ENCODE measurements around the gene SGMS1. TPM values are rescaled to one million over a fixed set of nuclear protein-coding genes. Genes with fewer than 3 reads are reported as not detected.

SGMS1 gene
- total and polyA plus RNA-seq, 2 donors (not counting 3 experiments of a cell fraction or from before 2014, with no cell fraction given) = 9.7 to 23.7 TPM

DNA sequence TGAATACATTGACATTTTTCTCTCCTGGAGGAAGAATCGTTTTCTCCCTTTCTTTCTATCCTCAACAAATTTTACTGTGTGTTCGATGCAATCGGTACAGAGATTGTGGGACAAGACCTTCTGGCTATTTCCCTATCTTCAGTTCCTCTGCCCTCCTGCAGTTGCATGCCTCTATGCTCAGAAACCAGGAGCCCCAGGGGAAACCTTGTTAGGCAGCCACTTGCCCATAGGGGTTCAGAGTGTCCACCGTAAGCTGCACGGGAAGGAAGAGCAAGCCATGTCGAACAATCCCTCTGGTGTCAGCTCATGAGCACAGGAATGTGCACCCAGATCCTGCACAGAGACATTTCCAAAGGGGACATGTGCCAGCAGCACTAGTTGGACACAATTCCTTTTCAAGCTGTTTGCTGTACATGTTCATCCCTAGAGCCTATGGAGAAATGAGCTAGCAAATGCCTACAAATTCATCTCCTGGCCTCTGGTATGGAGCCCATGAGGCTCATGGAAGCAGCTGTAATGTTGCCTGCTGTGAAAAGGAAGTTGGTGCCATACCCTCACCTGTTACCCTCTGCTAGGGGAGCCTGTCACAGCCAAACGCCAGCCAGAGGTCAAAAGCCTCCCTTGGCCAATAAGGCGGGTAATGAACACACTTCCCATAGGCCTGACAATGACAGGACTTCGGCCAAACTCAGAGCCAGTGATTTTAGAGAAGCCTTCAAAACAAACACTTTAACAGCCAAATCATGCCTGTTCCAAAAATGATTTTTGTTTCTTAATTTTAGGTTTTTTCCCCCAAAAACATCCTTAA is 336.6 kb downstream of the SGMS1 start:
- no peak for DNase-seq (ENCODE audit: low read depth, low spot score)
- Histone ChIP-seq H3K27me3 (ENCODE audit: control insufficient read depth in 2 of 2, insufficient read depth in 2 of 2, low read length in 2 of 2) (peaks cover 16 to 17% of the 10 kb centered on the region in 2 experiments), H3K9me1 (replicated peaks; ENCODE audit: control insufficient read depth, extremely low read depth, insufficient read depth, low read length) (no peaks in the 10 kb centered on the region), H3K27ac (ENCODE audit: insufficient read depth, low read depth, low read length) (no peak overlapping the region), H3K36me3 (ENCODE audit: control insufficient read depth in 2 of 2, extremely low read depth in 1 of 2, insufficient read depth in 2 of 2, low read length in 2 of 2) (no peaks in the 10 kb centered on the region), H3K9ac (replicated peaks; ENCODE audit: extremely low read depth, insufficient read depth, low read length) (no peak overlapping the region), H3K4me2 (ENCODE audit: insufficient read depth, low read length) (no peak overlapping the region), H3K4me3 (replicated peaks in 1 of 3; ENCODE audit: insufficient read depth in 1 of 3, low read depth in 1 of 3, low read length in 3 of 3) (no peak overlapping the region), H2AFZ (ENCODE audit: low read depth, low read length) (no peak overlapping the region), H4K20me1 (replicated peaks; ENCODE audit: control insufficient read depth, extremely low read depth, insufficient read depth, low read length) (no peaks in the 10 kb centered on the region), H3K4me1 (ENCODE audit: control insufficient read depth, extremely low read depth, insufficient read depth, low read length) (no peaks in the 10 kb centered on the region), H3K9me3 (replicated peaks; ENCODE audit: control insufficient read depth, insufficient read depth, low read length) (no peaks in the 10 kb centered on the region), H3K79me2 (ENCODE audit: control insufficient read depth, insufficient read depth, low read length) (no peaks in the 10 kb centered on the region)
- BruUV-seq (replicated peaks) = no TSS peak
- CTCF ChIA-PET = no interaction called here
- dilution Hi-C loops (cut with MboI; ENCODE audit: extremely low pct_ligation_motif_present, low sequenced_read_pairs) = no loop called here
- TF ChIP-seq JUN (IDR thresholded peaks at IDR 0.05; ENCODE audit: borderline replicate concordance, insufficient read depth, insufficient read length, low read depth) (no peak), GATA2 (IDR thresholded peaks at IDR 0.05; ENCODE audit: insufficient read depth, insufficient read length, low read depth, low read length) (no peak), EZH2 (IDR thresholded peaks at IDR 0.05; ENCODE audit: borderline replicate concordance, low read depth, low read length, severe bottlenecking) (no peak), FOS (IDR thresholded peaks at IDR 0.05; ENCODE audit: borderline replicate concordance, insufficient read depth, low read length) (no peak), POLR2A (IDR thresholded peaks at IDR 0.05; ENCODE audit: low read depth, low read length) (no peak)
- TF ChIP-seq, protein P1, sequence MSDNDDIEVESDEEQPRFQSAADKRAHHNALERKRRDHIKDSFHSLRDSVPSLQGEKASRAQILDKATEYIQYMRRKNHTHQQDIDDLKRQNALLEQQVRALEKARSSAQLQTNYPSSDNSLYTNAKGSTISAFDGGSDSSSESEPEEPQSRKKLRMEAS (IDR thresholded peaks at IDR 0.05; ENCODE audit: insufficient read depth, insufficient read length) = no peak
- POLR2A ChIA-PET = no interaction called here
- no peak for FAIRE-seq
- intact Hi-C loops (cut with micrococcal nuclease) = no loop called here

DNA sequence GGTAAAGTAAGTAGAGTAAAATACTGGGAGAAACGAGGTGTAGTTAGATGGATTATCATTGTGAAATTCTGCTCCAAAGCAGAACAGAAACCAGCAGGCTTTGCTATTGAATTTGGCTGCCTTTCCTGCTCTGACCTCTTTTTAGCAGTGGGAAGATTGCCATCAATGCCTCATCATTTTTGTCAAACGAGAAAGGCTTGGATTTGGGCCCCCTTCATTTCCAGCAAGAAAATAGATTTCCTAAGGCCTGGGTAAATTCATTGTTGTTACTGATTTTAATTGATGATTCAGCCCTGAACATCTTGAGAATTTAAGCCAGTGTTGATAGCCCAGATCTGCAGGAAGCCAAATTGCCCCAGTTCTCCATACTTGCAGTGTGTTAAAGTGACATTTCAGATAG is 337.2 kb downstream of the SGMS1 start:
- no peaks in the 10 kb centered on the region for H4K20me1 ChIP-seq (replicated peaks; ENCODE audit: control insufficient read depth, extremely low read depth, insufficient read depth, low read length)

More for the DNA sequence above, 337.2 kb downstream of the SGMS1 start:
- FAIRE-seq (no peak), DNase-seq (ENCODE audit: low read depth, low spot score) (no peak)
- H3K4me3 ChIP-seq (replicated peaks in 1 of 3; ENCODE audit: insufficient read depth in 1 of 3, low read depth in 1 of 3, low read length in 3 of 3) = no peak overlapping the region
- H3K27me3 ChIP-seq (ENCODE audit: control insufficient read depth in 2 of 2, insufficient read depth in 2 of 2, low read length in 2 of 2) = peaks cover 16 to 19% of the 10 kb centered on the region in 2 experiments
- H3K4me2 ChIP-seq (ENCODE audit: insufficient read depth, low read length) = no peak overlapping the region
- no peaks in the 10 kb centered on the region for H3K4me1 ChIP-seq (ENCODE audit: control insufficient read depth, extremely low read depth, insufficient read depth, low read length)
- ChIA-PET POLR2A (no interaction called here), CTCF (no interaction called here)
- intact Hi-C loops (cut with micrococcal nuclease) = no loop called here
- H3K9me1 ChIP-seq (replicated peaks; ENCODE audit: control insufficient read depth, extremely low read depth, insufficient read depth, low read length) = no peaks in the 10 kb centered on the region
- H2AFZ ChIP-seq (ENCODE audit: low read depth, low read length) = no peak overlapping the region
- no peaks in the 10 kb centered on the region for H3K36me3 ChIP-seq (ENCODE audit: control insufficient read depth in 2 of 2, extremely low read depth in 1 of 2, insufficient read depth in 2 of 2, low read length in 2 of 2)
- no peaks in the 10 kb centered on the region for H3K9me3 ChIP-seq (replicated peaks; ENCODE audit: control insufficient read depth, insufficient read depth, low read length)
- no peak for TF ChIP-seq MYC (IDR thresholded peaks at IDR 0.05; ENCODE audit: low read depth, low read length)
- TF ChIP-seq, protein P1 (IDR thresholded peaks at IDR 0.05; ENCODE audit: insufficient read depth, insufficient read length) = no peak
- no peak for TF ChIP-seq GATA2 (IDR thresholded peaks at IDR 0.05; ENCODE audit: insufficient read depth, insufficient read length, low read depth, low read length)
- TF ChIP-seq JUN (IDR thresholded peaks at IDR 0.05; ENCODE audit: borderline replicate concordance, insufficient read depth, insufficient read length, low read depth) = no peak
- TF ChIP-seq, protein P2, sequence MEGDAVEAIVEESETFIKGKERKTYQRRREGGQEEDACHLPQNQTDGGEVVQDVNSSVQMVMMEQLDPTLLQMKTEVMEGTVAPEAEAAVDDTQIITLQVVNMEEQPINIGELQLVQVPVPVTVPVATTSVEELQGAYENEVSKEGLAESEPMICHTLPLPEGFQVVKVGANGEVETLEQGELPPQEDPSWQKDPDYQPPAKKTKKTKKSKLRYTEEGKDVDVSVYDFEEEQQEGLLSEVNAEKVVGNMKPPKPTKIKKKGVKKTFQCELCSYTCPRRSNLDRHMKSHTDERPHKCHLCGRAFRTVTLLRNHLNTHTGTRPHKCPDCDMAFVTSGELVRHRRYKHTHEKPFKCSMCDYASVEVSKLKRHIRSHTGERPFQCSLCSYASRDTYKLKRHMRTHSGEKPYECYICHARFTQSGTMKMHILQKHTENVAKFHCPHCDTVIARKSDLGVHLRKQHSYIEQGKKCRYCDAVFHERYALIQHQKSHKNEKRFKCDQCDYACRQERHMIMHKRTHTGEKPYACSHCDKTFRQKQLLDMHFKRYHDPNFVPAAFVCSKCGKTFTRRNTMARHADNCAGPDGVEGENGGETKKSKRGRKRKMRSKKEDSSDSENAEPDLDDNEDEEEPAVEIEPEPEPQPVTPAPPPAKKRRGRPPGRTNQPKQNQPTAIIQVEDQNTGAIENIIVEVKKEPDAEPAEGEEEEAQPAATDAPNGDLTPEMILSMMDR (IDR thresholded peaks at IDR 0.05; ENCODE audit: extremely low read depth in 1 of 2, insufficient read depth in 1 of 2, low read depth in 1 of 2, low read length in 2 of 2) = no peak
- TF ChIP-seq EZH2 (IDR thresholded peaks at IDR 0.05; ENCODE audit: borderline replicate concordance, low read depth, low read length, severe bottlenecking) = no peak
- no peak for TF ChIP-seq POLR2AphosphoS5 (IDR thresholded peaks at IDR 0.05; ENCODE audit: insufficient read depth, low read depth, low read length)
- TF ChIP-seq POLR2A (IDR thresholded peaks at IDR 0.05; ENCODE audit: low read depth, low read length) = no peak
- no peak for TF ChIP-seq FOS (IDR thresholded peaks at IDR 0.05; ENCODE audit: borderline replicate concordance, insufficient read depth, low read length)
- H3K27ac ChIP-seq (ENCODE audit: insufficient read depth, low read depth, low read length) = no peak overlapping the region
- H3K79me2 ChIP-seq (ENCODE audit: control insufficient read depth, insufficient read depth, low read length) = no peaks in the 10 kb centered on the region
- H3K9ac ChIP-seq (replicated peaks; ENCODE audit: extremely low read depth, insufficient read depth, low read length) = no peak overlapping the region
- dilution Hi-C loops (cut with MboI; ENCODE audit: extremely low pct_ligation_motif_present, low sequenced_read_pairs) = no loop called here
- BruUV-seq (replicated peaks) = no TSS peak

Data from endothelial cell of umbilical vein (primary cell).